ENCODE results near the gene PAK6.

- TF ChIP-seq POLR2A (IDR thresholded peaks at IDR 0.05) = no peak
- TF ChIP-seq CTCF (IDR thresholded peaks at IDR 0.05) = no peak
Observed at GRCh38 chr15:40192942-40193341, 45.9 kb upstream of the PAK6 start.
